HEK293T (cell line): ENCODE data around the gene MESD.

Experiments used
- CTCF ChIA-PET: fragments of 350-600 bp; formaldehyde crosslinking; extraction: SDS; loops from one replicate; lab custom pipeline; 2021; ENCODE audit warnings: antibody characterized with exemption, inconsistent platforms; lab: Yijun Ruan, JAX
- POLR2A ChIA-PET: fragments of 350-600 bp; formaldehyde crosslinking; extraction: SDS; loops from one replicate; lab custom pipeline; 2020; ENCODE audit warnings: antibody characterized with exemption, inconsistent platforms; lab: Yijun Ruan, JAX
- DNase-seq: peaks from one replicate; pipeline ENCODE4 v3.0.0; 2012; ENCODE audit warnings: mixed read lengths; ENCODE audit errors: extremely low spot score
- ARNT ChIP-seq: fragments of 450-650 bp; IDR thresholded peaks from 2 replicates; pipeline ENCODE4 v1.6.1; 2017; ENCODE audit warnings: mild to moderate bottlenecking
- BHLHE40 ChIP-seq: fragments of 450-650 bp; IDR thresholded peaks from 2 replicates; pipeline ENCODE4 v1.6.1; 2016; ENCODE audit warnings: mild to moderate bottlenecking, moderate library complexity, borderline replicate concordance
- CTBP1 ChIP-seq: fragments of 450-650 bp; IDR thresholded peaks from 2 replicates; pipeline ENCODE4 v1.6.1; 2016; ENCODE audit warnings: borderline replicate concordance
- ELF4 ChIP-seq: fragments of 450-650 bp; IDR thresholded peaks from 2 replicates; pipeline ENCODE4 v1.6.1; 2017; ENCODE audit warnings: antibody characterized with exemption
- FOXA1 ChIP-seq: fragments of 450-650 bp; IDR thresholded peaks from 2 replicates; pipeline ENCODE4 v1.6.1; 2016; ENCODE audit warnings: mild to moderate bottlenecking
- FOXK2 ChIP-seq: fragments of 450-650 bp; IDR thresholded peaks from 2 replicates; pipeline ENCODE4 v1.6.1; 2016; ENCODE audit warnings: mild to moderate bottlenecking
- FOXM1 ChIP-seq: fragments of 450-650 bp; IDR thresholded peaks from 2 replicates; pipeline ENCODE4 v1.6.1; 2017; ENCODE audit warnings: mild to moderate bottlenecking, borderline replicate concordance
- HDGF ChIP-seq: fragments of 450-650 bp; IDR thresholded peaks from 2 replicates; pipeline ENCODE4 v1.6.1; 2017; ENCODE audit warnings: antibody characterized with exemption, borderline replicate concordance
- L3MBTL2 ChIP-seq: fragments of 450-650 bp; conservative IDR thresholded peaks from 2 replicates; pipeline ENCODE4 v1.6.1; 2016; ENCODE audit warnings: mild to moderate bottlenecking
- LEF1 ChIP-seq: fragments of 450-650 bp; IDR thresholded peaks from 2 replicates; pipeline ENCODE4 v1.6.1; 2017; ENCODE audit warnings: mild to moderate bottlenecking, borderline replicate concordance
- NFRKB ChIP-seq: fragments of 450-650 bp; IDR thresholded peaks from 2 replicates; pipeline ENCODE4 v1.6.1; 2016; ENCODE audit warnings: mild to moderate bottlenecking, moderate library complexity
- PKNOX1 ChIP-seq: fragments of 450-650 bp; IDR thresholded peaks from 2 replicates; pipeline ENCODE4 v1.6.1; 2016
- SP1 ChIP-seq: fragments of 450-650 bp; IDR thresholded peaks from 2 replicates; pipeline ENCODE4 v1.6.1; 2017
- SUZ12 ChIP-seq: fragments of 450-650 bp; IDR thresholded peaks from 2 replicates; pipeline ENCODE4 v1.6.1; 2016; ENCODE audit warnings: mild to moderate bottlenecking
- TARDBP ChIP-seq: fragments of 450-650 bp; IDR thresholded peaks from 2 replicates; pipeline ENCODE4 v1.6.1; 2016
- ZNF384 ChIP-seq: fragments of 450-650 bp; IDR thresholded peaks from 2 replicates; pipeline ENCODE4 v1.6.1; 2016

The MESD gene

DNA sequence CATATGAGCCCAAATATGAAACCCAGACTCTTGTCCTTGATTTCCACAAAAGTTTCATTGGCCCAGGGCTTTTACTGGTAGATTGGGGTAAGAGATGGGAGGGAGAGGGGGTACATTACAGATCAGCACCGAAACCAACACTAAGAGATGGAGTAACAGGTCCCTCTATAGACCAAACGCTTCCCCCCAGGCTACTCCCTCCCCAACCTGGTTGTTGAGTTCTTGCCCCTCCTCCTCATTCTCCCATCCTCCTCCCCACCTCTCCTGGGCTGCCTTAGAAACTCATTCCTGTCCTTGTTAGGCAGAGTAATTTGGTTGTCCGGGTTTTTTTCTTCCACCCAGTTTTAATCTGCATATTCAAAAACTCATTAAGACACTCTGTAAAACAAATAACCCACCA lies 74.1 kb downstream of the MESD start:
- POLR2A ChIA-PET, result no interaction called here
- DNase-seq, result peak; percentile 24
- CTCF ChIA-PET, result no interaction called here
- TF ChIP-seq ELF4, result no peak
- no peak for TF ChIP-seq LEF1
- no peak for TF ChIP-seq CTBP1
- no peak for TF ChIP-seq FOXA1
- no peak for TF ChIP-seq HDGF

GRCh38 chr15:80913541-80913940 lies 76.1 kb downstream of the MESD start:
- POLR2A ChIA-PET, result no interaction called here
- TF ChIP-seq ELF4 (no peak), SP1 (no peak), PKNOX1 (no peak), SUZ12 (no peak), LEF1 (no peak), BHLHE40 (no peak), NFRKB (no peak), FOXA1 (no peak), ARNT (no peak), TARDBP (no peak), FOXM1 (no peak), HDGF (no peak), L3MBTL2 (no peak), CTBP1 (no peak), ZNF384 (no peak), FOXK2 (no peak)
- DNase-seq, result no peak
- CTCF ChIA-PET, result no interaction called here

DNA sequence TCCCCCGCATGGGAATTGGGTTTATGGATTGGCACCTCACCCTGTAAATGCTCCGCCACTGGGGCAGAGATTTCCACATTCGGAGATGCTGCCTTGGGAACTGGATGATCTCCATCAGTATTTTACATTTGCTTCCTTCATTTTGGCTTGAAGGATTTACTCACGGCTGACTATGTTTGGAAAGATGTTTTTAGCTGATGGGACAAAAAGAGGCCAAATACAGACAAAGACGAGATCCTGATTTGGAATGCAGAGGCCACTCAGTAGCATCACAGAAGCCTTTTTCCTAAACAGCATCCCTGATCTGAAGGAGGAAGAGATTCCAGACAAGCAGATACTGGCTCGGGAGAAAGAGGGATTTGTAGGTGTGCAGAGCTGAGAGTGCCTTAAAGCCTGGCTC lies 76.9 kb downstream of the MESD start:
- POLR2A ChIA-PET, result no interaction called here
- TF ChIP-seq SUZ12 (no peak), ARNT (no peak), PKNOX1 (no peak)
- CTCF ChIA-PET, result no interaction called here
- no peak for DNase-seq

GRCh38 chr15:80911821-80912220 lies 77.8 kb downstream of the MESD start:
- POLR2A ChIA-PET, result no interaction called here
- TF ChIP-seq ARNT (no peak), NFRKB (no peak), HDGF (no peak), ZNF384 (no peak), SP1 (no peak), BHLHE40 (no peak), PKNOX1 (no peak), L3MBTL2 (no peak), FOXM1 (no peak), FOXK2 (no peak), FOXA1 (no peak), CTBP1 (no peak), SUZ12 (no peak), TARDBP (no peak), LEF1 (no peak), ELF4 (no peak)
- CTCF ChIA-PET, result interaction anchor here (0.7 to 1.0 kb wide), 3 partner anchors 58 to 1870 kb away, joined by 3 to 5 read pairs (median 3); no protein-coding TSS in a partner anchor
- DNase-seq, result no peak

- peak; percentile 46 for DNase-seq
- no peak for TF ChIP-seq LEF1
- no peak for TF ChIP-seq ELF4
- no peak for TF ChIP-seq FOXK2
- no peak for TF ChIP-seq SUZ12
- ChIA-PET POLR2A (no interaction called here), CTCF (no interaction called here)
Observed at GRCh38 chr15:80906159-80906766, 83.4 kb downstream of the MESD start.

DNA sequence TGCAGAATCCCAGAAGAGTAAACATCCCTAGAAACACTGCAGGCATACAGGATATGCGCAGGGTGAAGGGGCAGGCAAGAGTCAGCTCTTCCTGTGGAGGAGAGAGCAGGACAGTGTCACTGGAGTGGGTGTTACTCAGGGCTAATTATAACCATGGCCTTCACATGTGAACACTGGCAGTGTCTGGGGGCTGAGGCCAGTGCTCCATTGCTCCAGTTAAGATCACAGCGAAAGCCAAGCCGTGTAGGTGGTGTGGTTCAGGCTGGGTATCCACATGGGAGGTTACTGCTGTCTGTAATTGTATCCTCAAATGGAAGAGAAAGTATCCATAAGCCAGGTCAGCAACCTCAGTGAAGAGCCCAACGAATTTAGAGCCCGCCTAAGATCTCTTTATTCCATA lies 84.6 kb downstream of the MESD start:
- no peak for TF ChIP-seq L3MBTL2
- no peak for TF ChIP-seq BHLHE40
- no peak for TF ChIP-seq ZNF384
- DNase-seq, result no peak
- ChIA-PET POLR2A (no interaction called here), CTCF (interaction anchor here (0.6 kb wide), 1 partner anchor 1803 kb away, joined by 3 read pairs; no protein-coding TSS in a partner anchor)

- CTCF ChIA-PET, result no interaction called here
- POLR2A ChIA-PET, result no interaction called here
- TF ChIP-seq TARDBP, result no peak
- no peak for TF ChIP-seq ARNT
- TF ChIP-seq PKNOX1, result no peak
- no peak for TF ChIP-seq BHLHE40
- no peak for TF ChIP-seq HDGF
- TF ChIP-seq FOXM1, result no peak
- no peak for TF ChIP-seq CTBP1
- no peak for TF ChIP-seq ELF4
- TF ChIP-seq L3MBTL2, result no peak
- no peak for TF ChIP-seq SP1
- no peak for TF ChIP-seq NFRKB
Observed at GRCh38 chr15:80902298-80902801, 87.3 kb downstream of the MESD start.

More at GRCh38 chr15:80902298-80902801, 87.3 kb downstream of the MESD start:
- DNase-seq, result no peak
